HG03280 (cell line): Measurements from ENCODE around the gene OR5M3.

Experiments
- ATAC-seq: cut with Tn5 transposase; IDR thresholded peaks from one replicate; pipeline ENCODE4 v1.9.1; 2021; ENCODE audit warnings: mild to moderate bottlenecking, moderate library complexity; ENCODE audit not compliant: unreplicated experiment

Gene OR5M3

DNA sequence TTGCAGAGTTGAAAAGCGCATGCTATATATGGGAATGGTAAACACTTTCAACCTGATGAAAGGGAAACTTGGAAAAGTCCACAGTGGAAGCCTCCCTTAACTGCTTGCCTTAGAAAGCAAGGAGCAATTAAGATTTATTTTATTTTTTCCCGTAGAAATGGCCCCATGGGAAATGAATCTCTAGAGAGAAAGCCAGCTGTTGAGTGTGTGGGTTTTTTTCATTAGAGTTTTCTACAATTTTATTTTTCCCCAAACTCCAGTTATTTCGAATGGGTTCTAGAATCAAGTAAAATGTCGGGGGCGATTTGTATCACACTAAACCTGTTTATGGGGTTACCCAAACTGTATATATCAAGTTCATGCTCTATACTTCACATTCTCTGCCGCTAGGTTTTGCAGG, at the start of gene OR5M3:
OR5M3 (minus strand) TSS at position 101 of the 400 bp plus-strand sequence. CDS start 2,855 bp downstream, outside the sequence.
- ATAC-seq: no peak

DNA sequence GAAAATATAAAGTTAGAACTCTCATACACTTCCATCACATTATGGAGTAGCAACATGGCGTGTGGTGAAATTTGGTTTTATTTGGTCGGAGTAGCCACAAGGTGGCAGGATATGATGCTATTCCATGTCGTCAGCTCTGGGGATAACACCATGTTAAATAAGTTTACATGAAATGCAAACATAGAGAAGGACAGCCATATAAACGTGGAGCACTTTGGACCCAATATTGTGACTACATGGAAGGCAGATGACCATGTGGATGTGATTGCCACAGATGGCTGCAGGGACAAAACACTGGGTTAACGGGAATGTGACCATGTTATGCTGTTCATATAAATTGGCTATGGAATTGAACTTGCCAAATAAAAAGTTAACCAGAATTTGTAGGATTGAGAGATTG, 48.9 kb upstream of the OR5M3 start:
- ATAC-seq: no peak

DNA sequence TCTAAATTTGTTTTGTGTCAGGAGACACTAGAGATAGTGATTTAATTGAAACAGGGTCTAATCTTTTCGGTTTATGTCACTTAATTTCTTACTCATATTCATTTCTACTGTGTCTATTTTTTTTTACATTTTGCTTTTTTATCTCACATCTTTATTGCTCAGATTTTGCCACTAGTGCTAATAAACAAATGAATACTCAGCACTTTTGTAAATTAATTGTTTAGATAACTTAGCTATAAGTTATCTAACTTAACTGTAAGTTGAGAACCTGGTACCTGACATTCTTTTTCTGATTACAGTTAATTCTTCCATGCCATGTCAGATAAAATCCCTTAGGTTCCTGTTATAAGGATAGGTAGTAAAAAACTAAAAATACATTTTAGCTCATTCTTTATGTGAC, 40.1 kb upstream of the OR5M3 start:
- ATAC-seq: no peak

DNA sequence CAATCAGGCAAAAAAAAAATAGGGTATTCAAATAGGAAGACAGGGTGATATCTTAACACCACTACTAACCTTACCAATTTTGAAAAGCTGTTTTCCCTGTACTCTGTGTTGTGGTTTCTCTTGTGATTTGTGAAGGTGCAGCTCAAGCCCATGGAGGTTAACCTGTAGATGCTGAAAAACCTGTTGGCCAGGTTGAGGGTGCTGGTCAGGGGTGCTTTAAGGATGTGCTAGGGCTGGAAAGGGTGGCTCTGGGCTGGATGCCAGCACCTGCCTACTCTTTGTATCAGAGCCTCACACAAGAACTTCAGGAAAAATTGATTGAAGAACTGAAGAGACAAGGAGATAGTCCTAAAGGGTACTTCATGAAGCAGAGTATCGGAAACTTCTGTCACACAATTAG, 36.3 kb upstream of the OR5M3 start:
- ATAC-seq: no peak

DNA sequence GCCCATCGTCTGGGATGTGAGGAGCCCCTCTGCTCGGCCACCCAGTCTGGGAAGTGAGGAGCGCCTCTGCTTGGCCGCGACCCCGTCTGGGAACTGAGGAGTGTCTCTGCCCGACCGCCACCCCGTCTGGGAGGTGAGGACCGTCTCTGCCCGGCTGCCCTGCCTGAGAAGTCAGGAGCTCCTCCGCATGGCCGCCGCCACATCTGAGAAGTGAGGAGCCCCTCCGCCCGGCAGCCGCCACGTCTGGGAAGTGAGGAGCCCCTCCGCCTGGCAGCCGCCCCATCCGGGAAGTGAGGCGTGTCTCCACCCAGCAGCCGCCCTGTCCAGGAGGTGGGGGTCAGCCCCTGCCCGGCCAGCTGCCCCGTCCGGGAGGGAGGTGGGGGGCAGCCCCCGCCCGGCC, 23.9 kb upstream of the OR5M3 start:
- no peak for ATAC-seq

DNA sequence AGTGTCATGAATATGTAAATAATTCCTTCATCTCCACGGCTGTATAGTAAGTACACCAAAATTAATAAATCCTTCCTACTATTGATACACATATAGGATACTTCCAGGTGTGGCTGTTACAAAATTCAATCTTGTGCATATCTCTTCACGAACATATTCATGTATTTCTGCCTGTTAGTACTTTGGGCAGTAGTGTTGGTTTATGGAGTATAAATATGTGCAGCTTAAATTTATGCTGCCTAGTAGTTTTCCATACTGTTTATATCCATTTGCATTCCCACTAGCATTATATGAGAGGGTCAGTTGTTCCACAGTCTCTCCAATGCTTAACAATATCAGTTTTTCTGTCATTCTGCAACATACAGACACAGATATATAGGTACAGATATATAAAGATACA, 22.0 kb upstream of the OR5M3 start:
- no peak for ATAC-seq

DNA sequence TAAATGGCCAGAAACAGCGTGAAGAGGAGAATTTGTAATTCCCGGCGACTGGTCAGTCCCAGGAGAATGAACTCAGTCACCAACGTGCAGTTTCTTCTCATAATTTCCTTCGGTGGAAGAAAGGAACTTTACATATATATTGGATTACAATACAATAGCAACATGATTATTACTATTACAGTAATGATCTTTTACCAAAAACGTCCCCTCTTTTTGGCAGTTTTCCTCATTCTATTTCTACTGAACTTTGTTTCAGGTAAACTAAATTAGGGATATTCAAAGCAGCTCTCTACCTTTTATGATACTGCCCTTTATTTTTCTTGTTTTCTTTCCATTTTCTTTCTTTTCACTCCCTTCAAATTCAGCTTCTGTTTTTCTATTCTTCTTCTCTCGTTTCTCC, 18.1 kb upstream of the OR5M3 start, which contains the start of gene OR5M8:
OR5M8 (minus strand) TSS at position 101 of the 400 bp plus-strand sequence; CDS start at position 101, 0 bp downstream.
- no peak for ATAC-seq

DNA sequence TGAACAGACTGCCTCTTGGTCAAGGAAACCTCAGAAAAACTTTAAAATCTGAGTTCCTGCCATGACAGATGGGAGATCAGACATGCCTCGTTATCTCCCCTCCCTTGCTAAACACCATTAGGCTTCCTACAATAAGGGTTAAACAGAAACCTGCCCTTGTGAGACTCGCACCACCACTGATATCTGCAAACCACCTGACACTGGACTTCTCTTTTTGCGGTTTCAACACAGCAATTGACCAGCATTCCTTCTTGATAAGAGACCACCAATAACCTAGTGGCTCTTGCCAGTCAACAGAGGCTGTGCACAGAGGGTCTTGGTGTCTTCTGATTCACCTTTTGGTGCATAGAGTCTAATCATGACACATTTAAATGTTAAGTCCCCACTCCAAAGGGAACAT, 13.6 kb upstream of the OR5M3 start:
- no peak for ATAC-seq

DNA sequence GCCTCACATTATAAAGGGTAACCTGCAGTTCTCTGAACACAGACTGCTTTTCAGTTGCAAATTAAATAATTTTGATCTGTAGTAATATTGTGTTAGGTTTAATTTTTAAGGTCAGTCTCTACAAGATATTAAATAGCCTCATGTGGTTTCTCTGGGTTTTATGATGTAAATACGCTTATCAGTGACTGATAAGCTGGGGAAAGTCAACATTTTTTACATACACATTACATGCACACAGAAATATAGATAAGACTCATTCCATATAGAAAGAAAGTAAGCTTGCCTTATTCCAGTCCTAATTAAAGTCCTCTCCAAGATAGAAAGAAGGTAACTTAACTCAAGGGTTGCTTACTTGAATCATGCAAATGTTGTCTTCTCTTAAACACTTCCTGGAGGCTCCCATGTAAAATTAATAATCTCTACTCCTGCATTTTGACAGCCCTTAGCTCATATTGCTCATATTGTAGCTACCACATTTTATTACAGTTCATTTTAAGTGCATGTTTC, 1.6 kb upstream of the OR5M3 start:
- ATAC-seq: no peak

DNA sequence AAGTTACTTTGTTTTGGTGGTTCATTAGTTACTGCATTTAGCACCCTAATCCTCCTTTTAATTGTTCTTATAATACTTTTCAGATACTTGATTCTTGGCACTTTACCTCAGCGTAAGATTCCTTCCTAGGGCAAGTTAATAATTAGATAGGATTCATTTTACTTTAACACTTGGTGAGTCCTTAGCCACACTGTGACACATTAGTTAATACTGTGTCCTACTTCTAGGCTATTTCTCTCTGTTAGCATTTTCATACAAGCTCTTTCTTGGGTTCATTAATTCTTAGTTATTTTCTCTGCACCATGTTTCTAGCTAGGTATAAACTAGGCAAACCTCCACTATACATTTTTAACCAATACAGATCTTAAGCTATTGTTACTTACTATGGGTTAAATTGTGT, 16.1 kb downstream of the OR5M3 start:
- no peak for ATAC-seq

DNA sequence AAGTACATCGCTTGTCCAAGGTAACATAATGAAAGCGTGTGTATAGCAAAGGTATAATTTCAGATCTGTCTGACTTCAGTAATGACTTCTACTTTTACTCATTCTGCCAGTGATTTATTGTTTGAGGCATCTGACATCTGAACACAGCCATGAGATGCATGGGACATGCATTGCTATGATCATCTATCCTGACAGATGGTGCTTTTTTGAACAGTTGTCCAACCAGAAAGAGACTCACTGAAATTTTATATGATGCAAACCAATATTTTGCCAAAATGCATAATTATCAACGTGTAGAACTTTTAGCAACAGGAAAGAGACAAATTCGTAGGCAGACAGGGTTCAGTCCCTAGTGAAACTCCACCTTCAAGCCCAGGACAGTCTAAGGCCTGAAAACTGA, 19.6 kb downstream of the OR5M3 start:
- ATAC-seq: no peak
